HG02759 (cell line): ENCODE data around the gene ARID3A.

Experiments
- ATAC-seq: cut with Tn5 transposase; IDR thresholded peaks from one replicate; pipeline ENCODE4 v1.9.1; 2021; ENCODE audit warnings: mild to moderate bottlenecking, moderate library complexity; ENCODE audit not compliant: unreplicated experiment

The ARID3A gene

DNA sequence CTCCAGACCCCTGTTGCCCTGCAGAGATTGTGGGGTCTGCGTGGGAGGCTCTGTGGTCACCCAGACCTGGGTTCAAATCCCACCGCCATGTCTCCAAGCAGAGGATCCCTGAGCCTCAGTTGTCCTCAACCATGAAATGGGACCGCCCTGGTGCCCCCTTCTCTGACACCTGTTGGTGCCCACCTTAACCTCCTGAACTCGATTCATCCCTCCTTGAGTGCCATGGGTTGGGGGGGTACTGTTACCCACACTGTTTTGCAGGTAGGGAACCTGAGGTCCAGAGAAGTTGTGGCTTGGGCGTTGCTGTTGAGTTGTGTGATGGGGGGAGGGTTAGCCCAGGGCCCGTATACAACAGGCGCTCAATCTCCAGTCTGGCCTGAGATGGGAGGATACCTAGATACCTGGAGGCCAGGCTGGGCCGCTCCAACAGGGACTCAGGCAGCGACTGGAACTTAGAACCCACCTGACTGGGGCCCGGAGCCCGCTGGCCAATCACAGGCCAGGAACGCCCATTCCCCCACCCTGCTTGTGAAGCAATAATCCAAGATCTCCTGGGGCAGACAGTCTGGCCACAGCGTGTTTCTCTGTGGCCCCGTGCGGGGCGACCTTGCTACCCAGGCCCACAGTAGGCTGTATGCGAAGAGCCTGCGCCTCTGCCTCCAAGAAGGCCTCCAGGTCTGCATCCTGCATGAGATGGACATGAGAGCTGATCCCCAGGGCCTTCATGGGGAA is 2.8 kb downstream of the ARID3A start:
- no peak for ATAC-seq

DNA sequence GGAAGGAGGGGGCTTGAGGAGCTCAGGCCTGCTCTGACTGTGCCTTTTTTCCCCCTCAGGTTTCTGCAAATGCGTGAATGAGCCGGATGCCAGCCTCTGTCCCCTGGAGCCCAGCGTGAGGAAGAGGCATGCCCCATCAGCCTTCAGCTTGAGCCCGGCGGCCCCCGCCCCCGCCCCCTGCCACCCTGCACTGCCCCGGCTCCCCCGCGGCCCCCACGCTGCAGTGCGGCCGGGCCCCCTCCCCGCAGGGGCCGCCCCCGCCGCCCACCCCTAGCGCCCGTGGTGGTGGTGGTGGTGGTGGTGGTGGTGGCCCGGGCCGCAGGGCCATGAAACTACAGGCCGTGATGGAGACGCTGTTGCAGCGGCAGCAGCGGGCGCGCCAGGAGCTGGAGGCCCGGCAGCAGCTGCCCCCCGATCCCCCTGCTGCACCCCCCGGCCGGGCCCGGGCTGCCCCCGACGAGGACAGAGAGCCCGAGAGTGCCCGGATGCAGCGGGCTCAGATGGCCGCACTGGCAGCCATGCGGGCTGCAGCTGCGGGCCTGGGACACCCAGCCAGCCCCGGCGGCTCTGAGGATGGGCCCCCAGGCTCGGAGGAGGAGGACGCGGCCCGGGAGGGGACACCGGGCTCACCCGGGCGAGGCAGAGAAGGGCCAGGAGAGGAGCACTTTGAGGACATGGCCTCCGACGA is 3.5 kb downstream of the ARID3A start:
- no peak for ATAC-seq

DNA sequence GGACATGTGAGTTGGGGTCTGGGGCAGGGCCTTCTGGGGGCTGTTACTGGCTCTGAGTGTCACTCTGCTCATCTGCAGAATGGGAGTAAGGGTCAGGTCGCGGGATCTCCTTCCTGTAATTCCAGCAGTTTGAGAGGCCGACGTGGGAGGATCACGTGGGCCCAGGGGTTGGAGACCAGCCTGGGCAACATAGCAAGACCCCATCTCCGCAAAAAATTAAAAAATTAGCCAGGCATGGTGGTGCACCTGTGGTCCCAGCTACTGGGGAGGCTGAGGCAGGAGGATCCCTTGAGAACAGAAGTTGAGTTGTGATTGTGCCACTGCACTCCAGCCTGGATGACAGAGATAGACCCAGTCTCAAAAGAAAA is 4.0 kb downstream of the ARID3A start:
- no peak for ATAC-seq

DNA sequence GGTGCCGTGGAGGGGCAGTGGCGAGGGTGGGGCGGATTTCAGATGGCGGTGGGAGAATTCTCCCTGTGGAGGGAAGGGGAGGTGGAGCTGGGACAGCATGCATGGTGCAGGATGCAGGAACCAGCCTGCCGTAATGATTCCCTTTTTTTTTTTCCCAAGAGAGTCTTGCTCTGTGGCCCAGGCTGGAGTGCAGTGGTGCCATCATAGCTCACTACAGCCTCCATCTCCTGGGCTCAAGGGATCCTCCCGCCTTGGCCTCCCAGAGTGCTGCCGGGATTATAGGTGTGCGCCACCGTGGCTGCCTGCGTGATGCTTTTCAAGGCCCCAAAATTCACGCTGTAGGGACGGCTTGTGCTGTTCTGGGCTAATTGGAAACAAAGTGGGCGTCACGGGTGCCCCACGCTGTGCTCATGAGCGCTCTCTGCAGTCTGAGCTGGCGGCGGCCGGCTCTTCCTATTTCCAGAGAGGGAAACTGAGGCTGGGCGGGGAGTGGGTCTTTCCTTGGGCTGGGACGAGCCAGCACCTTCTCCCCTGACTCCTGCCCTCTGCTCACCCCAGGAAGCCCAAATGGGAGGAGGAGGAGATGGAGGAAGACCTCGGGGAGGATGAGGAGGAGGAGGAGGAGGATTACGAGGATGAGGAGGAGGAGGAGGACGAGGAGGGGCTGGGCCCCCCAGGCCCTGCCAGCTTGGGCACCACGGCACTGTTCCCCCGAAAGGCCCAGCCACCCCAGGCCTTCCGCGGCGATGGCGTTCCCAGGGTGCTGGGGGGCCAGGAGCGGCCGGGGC is 6.2 kb downstream of the ARID3A start:
- ATAC-seq = no peak

DNA sequence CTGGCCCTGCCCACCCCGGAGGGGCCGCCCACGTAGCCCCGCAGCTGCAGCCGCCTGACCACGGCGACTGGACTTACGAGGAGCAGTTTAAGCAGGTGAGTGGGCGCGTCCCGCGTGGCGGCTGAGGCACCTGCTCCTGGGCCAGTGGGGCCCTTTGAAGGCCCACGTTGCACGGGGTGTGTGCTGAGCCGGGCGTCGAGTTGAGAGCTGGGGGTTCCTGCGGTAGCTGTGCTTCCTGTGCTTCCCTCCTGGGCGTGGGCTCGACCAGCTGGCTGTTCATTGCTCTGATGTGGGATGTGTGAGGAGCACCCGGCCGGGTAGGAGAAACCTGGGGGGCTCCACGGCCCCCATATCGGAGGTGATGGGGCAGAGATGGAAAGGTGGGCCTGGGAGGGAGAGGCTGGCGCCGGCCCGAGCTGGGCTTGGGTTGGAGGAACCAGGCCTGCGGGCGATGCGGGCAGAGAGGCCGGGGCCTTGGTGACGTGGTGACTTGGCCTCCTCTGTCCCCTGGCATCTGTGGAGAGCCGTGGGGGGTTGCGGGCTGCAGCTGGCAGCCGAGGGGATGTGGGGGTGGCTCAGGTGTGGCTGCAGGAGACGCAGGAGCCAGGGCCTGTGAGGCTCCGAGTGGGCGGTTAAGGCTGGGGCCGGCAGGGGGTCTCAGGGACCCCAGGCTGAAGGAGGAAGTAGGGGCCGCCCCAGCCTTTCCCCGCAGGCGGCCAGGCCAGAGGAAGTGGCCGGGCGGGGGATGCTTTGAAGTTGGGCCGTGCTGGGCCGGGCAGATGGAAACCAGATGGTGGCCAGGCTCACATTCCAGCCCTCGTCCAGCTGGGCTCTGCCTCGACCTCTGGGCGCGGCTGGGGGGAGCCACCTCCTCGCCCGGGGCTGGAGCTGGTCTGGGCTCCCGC is 7.1 kb downstream of the ARID3A start:
- no peak for ATAC-seq

DNA sequence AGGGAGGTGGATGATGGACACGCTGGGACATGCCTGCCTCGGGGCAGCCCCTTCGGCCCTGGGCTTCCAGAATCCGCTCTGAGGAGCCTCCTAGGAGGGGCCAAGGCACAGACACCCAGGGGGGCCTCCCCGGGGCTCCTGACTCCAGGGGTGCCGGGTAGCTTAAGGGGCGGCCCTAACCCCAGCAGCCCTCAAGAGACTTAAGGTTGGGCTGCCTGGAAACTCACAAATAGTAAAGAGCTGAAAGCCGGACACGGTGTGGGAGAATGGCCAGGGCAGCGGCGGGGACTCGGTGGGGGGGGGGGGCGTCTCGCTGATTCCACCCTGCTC is 7.7 kb downstream of the ARID3A start:
- no peak for ATAC-seq

DNA sequence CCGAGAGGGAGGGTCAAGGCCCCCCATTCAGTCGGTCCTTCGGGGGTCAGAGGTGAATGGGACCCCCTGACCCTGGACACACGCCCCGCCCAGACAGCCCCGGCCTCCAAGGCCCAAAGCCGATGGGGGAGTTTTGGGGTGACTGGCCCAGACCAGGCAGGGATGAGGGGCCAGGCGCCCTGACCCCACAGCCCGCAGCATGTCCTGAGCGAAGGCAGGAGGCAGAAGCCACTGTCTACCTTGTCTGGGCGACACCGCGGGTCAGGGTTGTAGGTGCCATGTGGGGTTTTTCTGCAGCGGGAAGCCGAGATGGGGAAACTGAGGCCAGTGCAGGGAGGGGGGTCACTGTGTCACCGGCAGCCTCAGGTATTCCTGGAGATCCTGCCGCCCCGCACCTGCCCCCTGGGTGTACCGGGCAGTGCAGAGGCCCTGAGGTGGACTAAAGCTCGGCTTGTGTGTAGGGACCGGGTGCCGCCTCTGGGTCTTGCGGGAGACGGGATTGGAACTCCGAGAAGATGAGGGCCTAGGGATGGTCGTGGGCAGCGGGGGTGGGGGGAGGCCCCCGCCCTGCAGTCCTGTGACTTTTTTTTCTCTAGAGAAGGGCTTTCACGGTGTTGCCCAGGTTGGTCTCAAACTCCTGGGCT is 8.5 kb downstream of the ARID3A start:
- ATAC-seq = no peak

DNA sequence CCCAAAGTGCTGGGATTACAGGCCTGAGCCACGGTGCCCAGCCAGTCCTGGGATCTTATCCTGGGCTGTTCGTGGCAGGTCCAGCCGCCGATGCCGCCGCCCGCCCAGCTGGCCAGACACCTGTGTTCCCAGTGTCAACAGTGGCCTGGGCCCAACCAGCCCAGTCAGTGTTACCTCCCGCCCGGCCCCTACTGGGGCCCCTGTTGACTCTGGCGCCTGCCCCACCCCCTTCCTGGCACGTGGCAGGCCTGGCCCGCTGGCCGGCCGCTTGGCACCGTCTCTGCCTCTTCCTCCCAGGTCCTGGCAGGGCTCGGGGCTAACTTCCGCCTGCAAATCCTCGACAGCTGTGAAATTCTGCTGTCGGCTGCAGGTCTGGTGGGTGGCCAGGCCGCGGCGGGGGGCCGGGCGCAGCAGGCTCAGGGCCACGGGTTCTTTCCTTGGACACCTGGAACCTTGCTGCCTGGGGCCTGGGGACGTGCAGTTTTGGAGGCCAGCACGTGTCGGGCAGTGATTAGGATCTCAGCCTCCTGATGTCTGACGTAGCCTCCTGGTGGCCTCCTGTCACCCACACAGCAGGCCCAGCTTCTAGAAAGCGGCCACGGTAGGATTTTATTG is 9.1 kb downstream of the ARID3A start:
- ATAC-seq = no peak

DNA sequence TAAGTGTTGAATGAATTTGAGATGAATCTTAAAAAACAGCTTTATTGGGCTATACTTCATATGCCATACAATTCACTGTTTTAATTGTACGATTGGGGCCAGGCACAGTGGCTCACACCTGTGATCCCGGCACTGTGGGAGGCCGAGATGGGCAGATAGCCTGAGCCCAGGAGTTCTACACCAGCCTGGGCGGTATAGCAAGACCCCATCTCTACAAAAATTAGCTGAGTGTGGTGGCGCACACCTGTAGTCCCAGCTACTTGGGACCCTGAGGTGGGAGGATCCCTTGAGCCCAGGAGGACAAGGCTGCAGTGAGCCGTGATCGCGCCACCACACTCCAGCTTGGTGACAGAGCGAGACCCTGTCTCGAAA is 10.3 kb downstream of the ARID3A start:
- no peak for ATAC-seq

DNA sequence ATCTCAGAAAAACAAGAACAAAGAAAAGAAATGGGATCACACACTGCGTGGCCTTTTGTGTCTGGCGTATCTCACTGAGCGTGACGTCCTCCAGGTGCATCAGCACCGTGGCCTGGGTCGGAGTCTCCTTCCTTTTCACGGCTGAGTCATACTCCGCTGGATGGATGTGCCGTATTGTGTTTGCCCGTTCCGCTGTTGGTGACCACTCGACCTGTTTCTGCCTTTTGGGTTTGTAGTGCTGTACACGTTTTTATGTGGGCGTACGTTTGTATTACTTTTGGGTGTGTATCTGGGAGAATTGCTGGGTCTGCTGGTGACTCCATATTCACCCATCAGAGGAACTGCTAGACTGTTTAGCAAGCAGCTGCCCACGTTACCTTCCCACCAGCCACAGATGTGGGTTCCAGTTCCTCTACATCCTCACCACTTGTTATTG is 11.4 kb downstream of the ARID3A start:
- ATAC-seq = no peak

DNA sequence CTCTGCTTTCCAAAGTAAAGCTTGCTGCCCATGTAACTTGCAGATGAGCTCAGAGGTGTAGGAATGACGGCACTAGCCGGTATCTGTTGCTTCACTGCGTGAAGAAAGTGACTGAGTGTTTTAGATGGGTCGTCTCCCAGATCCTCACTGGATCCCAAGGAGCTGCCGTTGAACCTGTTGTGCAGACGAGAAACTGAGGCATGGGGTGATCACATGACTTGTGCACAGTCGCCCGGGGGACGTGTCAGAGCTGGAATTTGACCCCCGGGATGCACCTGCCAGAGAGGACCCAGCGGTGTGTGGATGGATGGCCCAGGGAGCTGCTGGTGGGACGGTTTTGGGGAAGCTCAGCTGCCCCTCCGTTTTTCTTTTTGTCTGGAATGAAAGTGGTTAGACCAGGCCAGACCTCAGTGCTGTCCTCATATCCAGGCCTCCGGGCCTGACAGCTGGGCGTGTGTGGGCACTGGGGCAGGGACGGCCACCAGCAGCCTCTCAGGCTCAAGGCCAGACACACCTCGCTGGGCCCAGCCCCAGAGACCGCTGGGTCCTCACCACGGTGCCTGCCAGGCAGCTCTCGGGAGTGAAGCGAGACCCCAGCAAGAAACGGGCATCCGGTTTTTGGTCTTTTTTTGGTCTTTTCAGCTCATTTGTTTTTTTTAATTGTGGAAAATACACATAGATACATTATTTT is 12.5 kb downstream of the ARID3A start:
- no peak for ATAC-seq

DNA sequence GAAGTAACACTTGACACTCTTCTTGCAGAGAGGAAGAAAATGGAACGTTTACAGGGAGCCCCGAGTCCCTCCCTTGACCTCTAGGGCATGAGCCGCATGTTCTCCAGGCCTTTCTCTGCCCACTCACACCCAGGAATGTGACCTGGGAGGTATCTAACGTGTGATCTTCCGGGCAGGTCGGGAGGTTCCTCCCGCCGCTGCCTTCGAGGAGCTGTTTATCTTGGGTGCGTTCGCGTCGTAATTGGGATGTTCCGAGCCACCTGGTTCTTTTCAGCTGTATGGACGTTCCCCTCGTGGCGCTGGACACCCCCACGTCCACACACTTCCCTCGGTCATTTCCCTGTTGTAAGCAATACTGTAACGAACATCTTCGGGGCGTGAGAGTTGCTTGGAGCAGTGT is 13.6 kb downstream of the ARID3A start:
- no peak for ATAC-seq

DNA sequence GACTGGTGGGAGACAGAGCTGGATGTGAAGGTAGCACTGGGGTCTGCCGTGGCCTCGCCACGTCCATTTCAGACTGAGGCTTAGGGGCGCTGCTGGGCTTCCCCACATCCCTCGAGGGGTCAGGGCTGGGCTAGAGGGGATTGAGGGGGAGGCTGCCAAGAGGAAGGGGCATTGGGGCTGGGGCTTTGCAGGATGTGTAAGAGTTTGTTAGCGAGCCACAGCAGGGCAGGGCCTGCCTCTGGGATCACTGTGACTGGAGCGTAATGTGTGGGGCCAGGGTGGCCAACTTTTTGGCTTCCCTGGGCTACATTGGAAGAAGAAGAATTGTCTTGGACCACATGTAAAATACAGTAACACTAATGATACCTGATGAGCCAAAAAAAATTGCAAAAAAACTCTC is 14.1 kb downstream of the ARID3A start:
- no peak for ATAC-seq

DNA sequence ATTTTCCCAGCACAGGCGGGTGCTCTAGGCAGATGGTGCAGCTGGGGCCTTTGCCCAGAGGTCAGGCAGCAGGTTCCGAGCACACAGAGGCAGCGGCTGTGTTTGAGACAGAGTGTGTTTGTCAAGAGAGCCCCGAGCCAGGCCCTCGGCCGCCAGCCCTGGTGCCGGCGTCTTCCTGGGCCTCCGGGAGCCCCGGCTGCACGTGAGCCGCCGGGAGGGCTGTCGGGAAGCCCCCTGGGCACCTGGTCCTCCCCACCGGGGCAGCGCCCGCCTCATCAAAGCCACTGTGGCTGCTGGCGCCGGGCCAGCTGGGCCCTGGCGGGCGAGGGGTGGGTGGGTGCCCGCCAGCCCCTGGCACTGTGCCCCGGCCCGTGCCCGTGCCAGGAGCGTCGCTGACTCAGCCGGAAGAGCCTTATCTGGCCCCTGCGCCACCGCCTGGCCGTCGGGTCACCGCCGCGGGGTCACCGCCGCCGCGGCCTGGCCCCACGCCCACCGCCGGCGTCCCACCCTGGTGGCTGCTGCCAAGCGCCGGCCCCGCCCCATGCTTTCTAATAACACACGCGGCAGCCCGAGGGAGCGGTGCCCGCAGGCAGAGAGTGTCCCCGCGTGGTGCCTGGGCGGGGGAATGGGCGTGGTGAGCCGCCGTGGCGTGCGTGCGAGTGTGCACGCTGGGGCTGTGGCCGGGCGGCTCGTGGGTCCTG is 14.9 kb downstream of the ARID3A start:
- peak; percentile 56 for ATAC-seq

DNA sequence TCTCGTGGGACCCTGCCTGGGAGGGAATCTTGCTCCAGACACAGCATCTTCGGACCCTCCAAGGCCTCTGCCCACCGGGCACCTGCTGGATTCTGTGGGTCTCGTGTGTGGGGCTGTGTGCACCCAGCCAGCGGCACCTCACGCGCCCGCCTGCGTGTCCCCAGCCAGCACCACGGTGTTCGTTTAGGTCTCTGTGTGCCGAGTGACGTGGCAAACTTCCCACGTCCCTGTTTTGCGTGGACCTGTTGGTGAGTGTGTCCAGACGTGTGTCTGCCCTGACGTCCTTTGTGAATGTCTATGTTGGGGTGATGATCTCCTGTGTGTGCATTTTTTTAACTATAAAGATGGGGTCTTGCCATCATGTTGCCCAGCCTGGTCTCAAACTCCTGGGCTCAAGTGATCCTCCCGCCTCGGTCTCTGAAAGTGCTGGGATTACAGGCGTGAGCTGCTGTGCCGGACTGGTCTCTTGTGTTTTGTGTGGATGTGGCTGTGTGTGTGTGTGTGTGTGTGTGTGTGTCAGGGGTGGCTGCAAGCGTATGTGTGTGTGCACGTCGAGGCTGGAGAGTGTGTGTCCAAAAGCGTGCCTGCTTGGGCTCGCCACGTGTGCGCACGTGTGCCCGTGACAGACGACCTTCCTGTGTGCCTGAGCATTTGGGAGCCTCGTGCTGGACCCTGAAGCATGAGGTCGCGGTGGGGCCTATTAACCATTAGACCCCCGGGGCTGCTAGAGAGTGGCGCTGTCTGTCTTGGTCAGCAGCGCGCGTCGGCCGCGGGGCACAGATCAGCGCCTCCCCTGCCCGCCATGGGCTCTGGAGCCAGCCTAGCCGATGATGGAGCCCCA is 15.7 kb downstream of the ARID3A start:
- ATAC-seq = no peak

DNA sequence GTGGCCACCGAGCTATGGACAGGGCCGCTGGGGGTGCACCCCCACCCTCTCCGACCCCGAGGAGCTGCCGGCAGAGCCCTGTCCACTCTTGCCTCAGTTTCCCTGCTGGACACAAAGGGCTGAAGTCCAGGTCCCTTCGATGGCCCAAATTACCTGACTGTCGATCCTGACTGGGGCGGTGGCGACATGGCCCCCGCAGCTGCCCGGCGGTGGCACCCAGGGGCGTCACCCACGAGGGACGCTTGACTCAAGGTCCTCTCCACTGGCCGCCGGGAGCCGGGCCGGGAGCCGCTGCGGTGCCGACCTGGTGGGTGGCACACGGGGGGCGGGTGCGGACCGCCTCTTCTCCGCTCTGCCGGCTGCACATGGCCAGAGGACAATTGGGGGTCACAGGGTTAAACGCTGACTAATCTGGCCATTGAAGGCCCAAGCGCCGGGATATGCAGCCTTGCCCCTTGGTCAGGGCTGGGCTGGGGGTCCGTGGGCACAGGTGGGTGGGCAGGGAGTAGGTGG is 16.4 kb downstream of the ARID3A start:
- ATAC-seq = no peak

DNA sequence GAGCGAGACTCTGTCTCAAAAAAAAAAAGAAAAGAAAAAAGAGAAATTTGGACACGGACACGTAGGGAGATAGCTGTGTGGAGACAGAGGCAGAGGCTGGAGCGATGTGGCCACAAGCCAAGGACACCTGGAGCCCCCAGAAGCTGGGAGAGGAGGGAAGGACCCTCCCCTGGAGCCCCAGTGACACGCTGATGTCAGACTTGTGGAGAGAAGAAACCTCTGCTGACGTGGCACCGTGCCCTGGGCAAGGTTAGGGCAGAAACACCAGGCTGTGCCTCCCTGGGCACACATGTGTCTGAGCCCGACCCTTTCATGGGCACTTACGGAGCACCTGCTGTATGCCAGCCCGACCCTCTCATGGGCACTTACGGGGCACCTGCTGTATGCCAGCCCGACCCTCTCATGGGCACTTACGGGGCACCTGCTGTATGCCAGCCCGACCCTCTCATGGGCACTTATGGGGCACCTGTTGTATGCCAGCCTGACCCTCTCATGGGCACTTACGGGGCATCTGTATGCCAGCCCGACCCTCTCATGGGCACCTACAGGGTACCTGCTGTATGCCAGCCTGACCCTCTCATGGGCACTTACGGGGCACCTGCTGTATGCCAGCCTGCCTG is 17.8 kb downstream of the ARID3A start:
- no peak for ATAC-seq
